Hepatic stellate cell (primary cell): ENCODE measurements around the gene MRPS34.

Source experiments
- DNase-seq: peaks from one replicate; pipeline ENCODE4 v3.0.0; 2011; ENCODE audit warnings: low spot score

Gene MRPS34

DNA sequence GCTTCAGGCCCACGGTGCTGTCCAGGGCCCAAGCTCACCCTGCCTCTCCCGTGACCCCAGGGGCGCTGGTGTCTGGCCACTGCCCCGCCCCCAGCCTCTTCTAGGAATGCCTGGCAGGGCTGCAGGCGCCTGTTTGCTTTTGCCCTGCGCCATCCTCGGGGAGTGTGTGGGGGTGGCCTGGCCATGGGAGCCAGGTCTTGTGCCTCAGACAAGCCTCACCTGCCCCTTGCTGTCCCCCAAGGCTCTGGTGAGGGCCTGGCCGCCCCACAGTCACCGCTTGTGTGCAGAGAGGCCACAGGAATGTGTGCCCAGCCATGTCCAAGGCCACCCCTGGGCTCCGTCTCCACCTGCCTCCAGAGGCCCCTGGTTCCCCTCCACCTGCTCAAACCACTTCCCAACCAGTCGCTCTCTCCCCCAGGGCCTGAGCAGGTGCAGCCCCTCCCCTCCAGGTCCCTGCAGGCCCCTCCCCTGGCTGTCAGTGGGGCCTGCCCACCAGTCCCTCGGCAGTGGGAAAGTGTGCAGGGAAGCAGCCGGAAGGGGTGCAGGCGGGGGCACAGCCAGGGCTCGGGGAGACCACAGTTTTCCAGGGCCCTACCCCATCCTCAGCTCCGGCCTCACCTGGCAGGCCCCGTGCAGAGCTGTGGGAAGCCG, 21.4 kb upstream of the MRPS34 start:
- no peak for DNase-seq

DNA sequence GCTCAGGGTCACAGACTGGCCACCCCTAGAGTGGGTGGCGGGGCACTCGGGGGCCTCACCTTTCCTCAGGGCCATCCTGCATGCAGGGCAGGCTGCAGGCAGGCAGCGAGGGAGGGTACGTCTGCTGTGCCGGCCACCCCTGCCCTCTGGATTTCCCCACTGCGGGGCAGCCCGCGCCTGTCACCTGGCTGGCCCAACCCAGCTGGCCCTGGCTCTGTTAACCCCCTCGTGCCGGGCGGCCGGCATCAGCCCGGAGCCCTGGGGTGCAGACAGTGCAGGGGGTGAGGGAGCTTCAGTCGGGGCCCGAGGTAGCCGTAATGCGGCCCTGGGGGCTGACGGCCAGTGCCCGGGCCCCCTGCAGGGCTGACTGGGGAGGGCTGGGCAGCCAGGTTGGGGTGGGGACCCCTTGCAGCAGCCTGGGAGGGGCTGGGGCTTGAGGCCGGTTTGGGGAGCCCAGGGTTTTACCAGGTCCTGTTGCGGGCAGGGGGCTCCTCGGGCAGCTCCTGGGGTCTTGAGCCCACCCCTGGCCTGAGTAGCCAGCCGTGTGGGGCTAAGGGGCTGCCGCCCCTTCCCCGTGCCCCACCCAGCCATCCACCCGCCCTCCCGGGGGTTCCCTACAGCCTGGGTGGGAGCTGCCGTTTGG, 20.8 kb upstream of the MRPS34 start, which contains the start of gene IGFALS:
Gene IGFALS (minus strand): TSS at position 128 of the 643 bp plus-strand sequence. CDS start 53 bp downstream, at position 75.
- DNase-seq: no peak

DNA sequence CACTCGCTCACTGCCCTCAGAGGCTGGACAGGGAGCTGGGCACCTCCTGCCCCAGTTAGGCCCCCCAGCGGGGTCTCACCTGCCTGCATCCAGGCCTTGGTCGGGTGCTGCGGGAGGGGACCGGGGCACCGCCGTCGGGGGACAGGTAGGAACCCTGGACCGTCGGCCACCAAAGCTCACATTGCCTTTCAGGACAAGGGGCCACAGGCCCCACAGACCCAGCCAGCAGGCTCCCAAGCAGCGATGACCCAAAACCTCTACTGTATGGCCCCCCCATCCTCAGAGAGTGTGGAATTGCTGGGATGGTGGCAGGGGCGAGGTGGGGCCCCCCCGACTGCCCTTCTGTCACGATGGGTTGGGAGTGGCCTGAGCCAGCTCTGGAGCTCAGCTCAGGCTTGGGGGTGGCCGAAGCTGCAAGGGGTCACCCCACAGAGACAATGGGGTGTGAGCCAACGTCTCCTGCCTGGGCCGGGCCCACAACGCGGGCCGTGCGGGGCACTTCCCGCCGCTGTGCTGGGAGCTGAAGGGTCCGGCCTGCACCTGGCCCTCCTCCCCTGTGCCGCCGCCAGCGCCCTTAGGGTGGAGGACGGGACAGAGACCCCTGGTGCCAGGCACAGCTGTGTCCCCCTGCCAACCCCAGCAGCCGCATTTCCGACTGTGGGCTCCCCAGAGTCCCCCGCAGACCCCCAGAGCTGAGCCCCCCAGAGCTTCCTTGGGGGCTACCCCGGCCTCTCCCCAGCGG, 20.1 kb upstream of the MRPS34 start:
- DNase-seq: no peak

DNA sequence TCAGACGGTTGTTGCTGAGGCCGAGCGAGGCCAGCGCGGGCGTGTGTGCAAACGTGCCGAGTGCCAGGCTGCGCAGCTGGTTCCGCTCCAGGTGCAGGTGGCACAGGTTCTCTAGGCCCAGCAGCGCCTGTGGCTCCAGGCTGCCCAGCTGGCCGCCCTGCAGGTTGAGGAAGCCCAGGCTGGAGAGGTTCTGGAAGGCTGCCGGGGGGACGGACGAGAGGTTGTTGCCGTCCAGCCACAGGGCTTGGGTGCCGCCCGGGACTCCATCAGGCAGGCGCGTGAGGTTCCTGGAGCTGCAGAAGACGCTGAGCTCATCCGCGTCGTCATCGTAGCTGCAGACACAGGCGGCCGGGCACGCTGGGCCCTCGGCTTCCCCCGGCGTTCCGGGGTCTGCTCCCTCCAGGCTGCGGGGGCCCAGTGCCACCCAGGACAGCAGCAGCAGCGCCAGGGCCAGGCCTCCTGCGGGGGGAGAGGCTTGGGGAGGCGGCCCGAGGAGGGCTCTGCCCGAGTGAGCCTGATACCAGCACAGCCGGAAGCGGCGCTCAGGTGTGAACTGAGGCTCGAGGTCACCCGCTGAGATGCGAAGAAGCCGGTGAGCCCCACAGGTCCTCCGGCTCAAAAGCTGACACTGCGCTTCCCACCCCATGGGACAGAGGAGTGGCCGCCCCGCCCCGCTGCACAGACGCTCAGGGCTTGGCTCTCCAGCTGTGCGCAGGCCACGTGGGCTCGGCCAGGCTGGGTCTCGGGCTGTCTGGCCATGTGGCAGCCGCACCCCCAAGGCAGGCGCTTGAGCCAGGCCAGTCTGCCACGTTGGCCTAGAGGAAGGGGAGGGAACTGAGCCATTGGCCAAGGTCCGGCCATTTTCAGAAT, 19.2 kb upstream of the MRPS34 start:
- no peak for DNase-seq

DNA sequence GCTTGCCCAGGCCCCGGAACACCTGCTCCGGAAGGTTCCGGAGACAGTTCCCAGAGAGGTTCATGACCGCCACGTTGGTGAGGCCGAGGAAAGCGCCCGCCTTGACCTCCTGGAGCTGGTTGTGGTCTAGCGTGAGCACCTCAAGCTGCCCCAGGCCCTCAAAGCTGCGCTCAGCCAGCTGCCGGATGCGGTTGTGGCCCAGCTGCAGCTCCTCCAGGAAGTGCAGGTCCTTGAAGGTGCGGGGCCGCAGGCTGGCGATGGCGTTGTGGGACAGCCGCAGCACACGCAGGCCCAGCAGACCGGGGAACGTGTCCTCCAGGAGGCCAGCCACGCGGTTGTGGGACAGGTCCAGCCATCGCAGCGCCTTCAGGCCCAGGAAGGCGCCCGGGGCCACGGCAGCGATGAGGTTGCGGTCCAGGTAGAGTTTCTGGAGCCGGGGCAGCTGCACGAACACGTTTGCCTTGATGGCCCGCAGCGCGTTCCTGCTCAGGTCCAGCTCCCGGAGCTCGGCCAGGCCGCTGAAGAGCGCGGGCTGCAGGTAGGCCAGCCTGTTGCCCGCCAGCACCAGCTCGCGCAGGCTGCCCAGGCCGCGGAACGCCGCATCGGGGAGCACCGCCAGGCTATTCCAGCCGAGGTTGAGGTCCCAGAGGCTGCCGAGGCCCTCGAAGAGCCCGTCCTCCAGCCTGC, 18.5 kb upstream of the MRPS34 start:
- no peak for DNase-seq

DNA sequence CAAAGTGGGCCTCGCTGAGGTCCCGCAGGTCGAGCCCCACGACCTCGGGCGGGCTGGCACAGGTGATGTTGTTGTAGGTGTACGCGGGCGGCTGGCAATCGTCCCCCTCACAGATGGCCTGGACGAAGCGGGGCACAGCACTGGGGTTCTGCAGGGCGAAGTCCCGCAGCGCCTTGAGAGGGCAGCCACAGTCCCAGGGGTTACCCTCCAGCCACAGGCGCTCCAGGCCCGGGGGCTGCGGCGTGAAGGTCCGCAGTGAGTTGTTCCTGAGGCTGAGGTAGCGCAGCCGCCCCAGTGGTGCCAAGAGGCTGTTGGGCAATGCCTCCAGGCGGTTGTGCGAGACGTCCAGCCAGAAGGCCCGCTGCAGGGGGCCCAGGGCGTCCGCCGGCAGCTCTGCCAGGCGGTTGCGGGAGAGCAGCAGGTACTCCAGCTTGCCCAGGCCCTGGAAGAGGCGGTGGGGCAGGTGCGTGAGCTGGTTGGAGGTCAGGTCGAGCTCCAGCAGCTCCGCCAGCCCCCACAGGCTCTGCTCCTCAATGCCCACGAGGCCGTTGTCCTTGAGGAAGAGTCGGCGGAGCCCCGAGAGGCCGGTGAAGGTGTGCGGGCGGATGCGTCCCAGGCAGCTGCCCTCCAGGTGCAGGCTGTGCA, 17.8 kb upstream of the MRPS34 start:
- DNase-seq: no peak

DNA sequence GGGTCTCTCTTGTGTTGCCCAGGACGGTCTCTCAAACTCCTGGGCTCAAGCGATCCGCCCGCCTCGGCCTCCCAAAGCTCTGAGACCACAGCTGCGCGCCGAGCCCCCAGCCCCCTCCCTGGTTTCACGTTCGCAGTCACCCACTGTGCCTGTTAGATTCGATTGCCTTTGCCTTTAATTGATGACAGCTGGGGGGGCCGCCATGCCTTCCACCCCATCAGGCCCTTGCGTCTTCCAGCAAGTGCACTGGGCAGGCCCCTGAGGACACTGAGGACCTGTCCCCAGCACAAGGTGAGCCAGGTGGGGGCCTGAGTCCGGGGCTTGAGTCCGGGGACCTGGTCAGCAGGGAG, 17.3 kb upstream of the MRPS34 start:
- DNase-seq: no peak

DNA sequence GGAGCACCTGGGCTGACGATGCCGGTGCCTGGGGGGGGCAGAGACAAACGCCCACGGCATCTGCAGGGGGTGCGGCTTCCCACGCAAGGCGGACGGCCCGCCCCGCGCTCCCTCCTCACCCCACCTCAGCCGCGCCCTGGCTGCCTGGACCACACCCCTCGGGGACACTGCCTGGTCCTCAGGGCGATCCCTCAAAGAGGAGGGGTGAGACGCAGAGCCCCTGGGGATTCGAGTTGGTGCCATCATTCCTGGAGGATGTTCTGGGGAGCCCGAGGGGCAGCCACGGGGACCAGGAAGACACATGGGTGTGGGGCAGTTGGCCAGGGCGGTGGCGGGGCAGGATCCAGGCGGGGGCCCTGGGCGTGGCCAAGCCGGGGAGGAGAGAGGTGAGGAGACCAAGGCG, 16.7 kb upstream of the MRPS34 start:
- no peak for DNase-seq

DNA sequence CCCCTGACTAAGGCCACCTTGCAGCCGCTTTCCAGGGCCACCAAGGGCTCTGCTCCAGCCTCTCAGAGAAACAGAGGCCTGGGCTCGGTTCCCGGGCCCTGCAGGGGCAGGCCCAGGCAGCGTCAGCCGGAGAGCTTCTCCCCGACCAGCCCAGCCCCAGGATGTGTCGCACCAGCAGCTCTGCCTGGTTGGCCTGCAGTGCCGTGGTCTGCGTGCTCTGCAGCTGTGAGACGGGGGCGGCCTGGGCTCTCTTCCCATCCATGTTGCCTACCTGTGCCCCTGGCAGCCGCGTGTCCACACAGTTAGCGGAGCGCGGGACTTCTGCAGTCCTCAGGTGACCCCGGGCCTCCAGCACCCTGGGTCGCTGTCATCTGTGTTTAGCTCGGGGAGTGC, 15.8 kb upstream of the MRPS34 start:
- no peak for DNase-seq

DNA sequence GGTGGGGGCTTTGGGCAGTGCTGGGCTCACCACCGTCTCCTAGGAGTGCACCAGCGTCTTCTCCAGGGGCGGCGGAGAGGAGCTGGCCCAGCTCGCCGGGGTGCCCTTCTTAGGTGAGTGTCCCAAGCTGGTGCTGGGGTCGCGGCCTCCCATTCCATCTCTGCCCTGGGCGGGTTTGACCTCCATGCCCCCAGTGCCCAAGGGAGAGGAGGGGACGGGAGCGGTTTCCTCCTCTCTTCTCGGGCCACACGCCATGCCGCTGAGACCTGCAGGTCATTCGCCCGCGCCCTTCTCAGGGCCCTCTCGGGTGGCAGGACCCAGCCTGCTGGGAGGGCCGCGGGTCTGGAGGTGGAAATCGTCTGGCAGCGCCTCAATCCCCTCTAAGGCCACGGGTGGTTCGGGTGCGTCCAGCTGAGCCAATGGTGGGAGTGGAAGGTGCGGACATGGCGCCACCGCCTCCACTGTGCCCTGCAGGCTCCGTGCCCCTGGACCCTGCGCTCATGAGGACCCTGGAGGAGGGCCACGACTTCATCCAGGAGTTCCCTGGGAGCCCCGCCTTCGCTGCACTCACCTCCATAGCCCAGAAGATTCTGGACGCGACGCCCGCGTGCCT, 15.3 kb upstream of the MRPS34 start:
- DNase-seq: no peak

DNA sequence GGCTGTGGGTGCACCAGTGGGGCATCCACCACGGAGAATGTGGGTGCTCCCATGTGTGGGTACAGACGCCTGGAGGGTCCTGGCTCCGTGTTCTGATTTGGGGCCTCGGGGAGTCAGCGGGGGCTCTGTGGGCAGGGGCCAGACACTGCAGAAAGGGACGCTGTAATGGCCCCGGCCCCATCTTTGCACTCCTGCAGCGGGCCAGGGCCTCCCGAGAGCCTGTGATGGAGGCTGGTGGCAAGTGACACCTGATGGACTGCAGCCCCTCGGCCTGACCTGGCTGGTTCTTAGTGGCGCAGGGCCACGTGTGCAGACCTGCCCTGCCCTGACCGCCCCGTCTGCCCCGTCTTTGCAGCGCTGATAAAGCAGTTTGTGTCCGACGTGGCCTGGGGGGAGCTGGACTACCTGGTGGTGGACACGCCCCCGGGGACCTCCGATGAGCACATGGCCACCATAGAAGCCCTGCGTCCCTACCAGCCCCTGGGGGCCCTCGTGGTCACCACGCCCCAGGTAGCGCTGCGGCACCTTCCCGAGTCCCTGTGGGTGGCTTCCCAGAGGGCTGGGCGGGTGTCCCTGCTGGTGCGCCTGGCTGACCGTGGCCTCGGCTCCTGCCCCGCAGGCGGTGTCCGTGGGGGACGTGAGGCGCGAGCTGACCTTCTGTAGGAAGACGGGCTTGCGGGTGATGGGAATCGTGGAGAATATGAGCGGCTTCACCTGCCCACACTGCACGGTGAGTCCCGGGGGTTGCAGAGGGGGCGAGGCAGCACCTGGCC, 14.6 kb upstream of the MRPS34 start:
- DNase-seq: no peak

DNA sequence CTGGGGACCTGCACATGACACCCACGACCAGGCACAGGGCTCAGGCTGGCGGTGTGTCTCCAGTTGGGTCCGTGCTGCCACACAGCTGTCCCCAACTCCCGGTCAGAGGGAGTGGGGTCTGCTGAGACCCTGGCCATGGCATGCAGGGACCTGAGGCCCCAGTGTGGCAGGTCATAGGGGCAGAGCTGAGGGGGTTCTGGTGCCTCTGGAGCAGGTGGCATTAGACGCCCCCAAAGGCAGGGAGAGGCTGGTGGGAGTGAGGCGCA, 14.1 kb upstream of the MRPS34 start:
- DNase-seq: no peak

DNA sequence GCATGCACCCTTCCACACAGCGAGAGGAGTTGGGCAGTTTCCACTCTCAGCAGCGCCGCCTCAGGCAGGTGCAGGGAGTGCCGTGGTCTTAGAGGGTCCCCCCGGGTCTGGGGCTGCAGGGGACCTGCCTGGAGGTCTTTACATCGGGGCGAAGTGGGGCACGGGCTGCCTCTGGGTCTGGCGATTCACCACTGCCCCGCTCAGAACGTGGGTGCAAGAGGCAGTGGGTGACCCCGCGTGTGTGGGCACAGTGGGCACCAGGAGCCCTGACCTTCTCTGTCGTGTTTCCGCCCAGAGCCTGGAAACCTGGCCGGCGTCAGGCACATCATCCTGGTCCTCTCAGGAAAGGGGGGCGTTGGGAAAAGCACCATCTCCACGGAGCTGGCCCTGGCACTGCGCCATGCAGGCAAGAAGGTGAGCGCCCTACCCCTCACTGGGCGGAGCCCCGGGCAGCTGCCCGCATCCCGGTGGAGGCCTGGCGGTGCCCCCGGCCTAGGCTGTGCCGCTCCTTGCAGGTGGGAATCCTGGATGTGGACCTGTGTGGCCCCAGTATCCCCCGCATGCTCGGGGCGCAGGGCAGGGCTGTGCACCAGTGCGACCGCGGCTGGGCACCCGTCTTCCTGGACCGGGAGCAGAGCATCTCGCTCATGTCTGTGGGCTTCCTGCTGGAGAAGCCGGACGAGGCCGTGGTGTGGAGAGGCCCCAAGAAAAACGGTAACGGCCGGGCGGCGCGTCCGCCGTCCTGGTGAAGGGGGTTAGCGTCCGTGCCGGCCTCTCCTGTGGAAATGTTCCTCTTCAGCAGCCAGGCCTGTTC, 13.5 kb upstream of the MRPS34 start:
- DNase-seq: no peak

DNA sequence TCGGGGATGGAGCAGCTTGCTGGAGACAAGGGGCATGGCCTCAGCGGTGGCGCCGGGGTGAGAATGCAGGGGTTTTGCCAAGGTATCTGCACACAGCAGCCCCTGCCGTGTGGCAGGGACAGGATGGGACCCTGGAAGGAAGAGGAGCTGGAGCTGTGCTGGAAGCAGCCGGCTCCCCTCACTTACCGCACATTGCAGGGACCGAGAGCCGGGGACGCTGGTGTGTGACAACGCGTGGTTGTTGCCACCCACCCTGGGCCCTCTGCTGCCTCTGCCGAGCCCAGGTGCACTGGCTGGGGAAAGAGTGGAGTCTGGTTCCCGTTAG, 12.9 kb upstream of the MRPS34 start:
- DNase-seq: no peak

DNA sequence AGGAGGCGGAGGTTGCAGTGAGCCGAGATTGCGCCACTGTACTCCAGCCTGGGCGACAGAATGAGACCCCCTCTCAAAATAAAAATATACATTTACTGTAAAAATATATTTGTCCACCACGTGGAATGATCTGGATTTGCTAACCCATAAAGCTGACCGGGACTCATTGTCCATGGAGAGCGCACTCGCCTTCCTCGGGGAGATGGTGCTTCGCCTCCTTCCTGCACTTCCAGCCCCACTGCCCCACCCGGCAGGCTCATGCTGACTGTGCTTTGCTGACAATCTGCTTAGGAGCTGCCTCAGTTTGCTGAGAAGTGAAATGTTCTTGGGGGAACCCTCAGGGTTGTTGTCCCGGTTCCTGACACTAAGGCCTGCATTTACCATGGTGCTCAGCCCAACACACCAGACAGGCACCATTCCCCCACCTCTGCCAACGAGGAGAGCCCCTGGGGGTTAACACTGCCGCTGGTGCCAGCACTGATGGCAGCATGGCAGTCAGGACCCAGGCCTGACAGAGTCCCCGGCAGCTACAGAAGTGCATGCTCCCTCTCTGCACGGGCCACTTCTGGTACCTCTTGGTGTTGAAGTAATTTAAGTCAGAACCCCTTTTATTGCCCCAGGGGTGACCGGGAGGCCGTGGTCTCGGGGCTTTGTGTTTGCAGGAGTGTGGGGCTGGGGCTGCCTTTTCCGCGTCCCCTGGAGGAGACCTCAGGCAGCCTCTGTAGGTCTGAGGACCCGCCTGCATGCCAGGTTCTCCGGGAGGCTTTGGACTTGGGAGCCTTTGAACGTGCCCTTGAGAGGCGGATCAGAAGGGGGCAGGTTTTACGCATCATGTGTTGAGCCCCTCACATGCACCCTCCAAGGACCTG, 12.3 kb upstream of the MRPS34 start:
- no peak for DNase-seq

DNA sequence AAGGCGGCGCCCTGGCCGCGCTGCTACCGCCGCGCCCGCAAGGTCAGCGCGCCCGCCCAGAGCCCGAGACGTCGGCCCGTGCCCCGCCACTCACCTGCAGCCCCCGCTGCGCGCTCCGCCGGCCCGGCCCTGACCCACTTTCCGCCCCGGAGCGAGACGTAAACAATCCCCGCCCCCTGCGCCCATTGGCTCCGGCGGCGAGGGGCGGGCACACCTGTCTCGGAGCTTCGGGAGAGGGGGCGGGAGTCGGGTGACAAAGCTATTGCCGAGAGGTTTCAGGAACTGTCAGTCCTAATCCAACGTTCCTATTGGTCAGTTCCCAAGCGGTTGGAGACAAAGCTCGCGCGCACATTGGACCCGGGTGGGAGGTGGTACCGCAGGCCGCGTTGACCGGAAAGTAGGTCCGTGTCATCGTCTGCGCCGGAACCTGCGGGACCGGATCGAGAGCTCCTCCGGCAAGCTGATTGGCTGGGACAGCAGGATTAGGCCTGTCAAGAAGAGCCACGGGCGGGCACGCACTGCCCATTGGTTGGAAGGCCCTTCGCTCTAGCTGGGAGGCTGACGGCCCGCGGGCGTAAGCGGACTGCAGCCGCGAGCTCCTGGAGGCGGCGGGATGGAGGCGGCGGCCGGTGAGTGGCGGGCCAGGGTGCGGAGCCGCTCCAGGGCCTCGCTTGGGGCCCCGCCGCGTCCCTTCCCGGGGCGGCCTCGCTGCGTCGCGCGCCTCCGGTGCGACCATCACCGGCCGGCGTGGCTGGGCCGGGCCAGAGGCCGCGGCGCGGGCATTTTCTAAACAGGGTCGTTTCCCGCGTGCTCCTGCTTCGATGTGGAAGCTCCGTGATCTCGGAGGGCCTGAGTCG, 9.7 kb upstream of the MRPS34 start, which contains the start of the genes NUBP2 and SPSB3:
Gene NUBP2 (plus strand): TSS at position 553 of the 857 bp plus-strand sequence. CDS start 61 bp downstream, at position 614.
Gene SPSB3 (minus strand): TSS at position 164 of the 857 bp plus-strand sequence. CDS start 1,088 bp downstream, outside the sequence.
- peak; percentile 100 for DNase-seq

DNA sequence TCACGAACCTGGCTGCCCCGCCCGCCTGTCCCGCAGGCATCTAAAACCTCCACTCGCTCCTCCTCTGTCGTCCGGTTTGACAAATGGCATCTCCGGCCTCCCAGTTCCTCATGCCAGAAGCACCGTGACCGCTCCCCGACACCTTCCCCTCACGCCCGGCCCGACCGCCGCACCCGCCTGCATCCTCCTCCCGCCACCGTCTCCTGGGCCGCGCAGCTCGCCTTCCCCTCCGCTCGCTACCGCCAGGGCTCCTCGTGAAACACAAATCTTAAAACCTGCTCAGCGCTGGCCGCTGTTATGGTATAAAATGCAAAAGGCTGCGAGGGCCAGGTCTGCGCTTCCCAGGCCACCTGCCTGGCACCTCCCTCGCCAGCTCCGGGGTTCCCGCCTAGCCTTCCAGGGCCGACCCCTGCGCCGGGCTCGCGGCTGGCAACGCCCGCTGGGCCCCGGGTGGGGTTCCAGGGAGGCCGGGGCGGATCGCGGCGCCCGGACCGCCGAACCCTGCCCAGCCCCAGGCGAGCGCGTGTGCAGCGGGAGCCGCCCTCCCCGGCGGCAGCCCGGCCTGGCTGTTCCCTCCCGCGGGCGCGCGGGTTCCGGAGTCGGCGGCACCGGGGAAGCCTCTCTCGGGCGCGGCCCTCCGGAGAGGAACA, 8.9 kb upstream of the MRPS34 start:
- DNase-seq: peak; percentile 59
